ENCODE results near the gene ITIH6.
A peak's percentile ranks its signal among the peaks of the same experiment; 100 is the strongest.
"Not testable (repeated sequence)": the region's sequence is repeated elsewhere in the genome, so short reads cannot be mapped to it uniquely, and the experiment has no call there.

Gene ITIH6, protein sequence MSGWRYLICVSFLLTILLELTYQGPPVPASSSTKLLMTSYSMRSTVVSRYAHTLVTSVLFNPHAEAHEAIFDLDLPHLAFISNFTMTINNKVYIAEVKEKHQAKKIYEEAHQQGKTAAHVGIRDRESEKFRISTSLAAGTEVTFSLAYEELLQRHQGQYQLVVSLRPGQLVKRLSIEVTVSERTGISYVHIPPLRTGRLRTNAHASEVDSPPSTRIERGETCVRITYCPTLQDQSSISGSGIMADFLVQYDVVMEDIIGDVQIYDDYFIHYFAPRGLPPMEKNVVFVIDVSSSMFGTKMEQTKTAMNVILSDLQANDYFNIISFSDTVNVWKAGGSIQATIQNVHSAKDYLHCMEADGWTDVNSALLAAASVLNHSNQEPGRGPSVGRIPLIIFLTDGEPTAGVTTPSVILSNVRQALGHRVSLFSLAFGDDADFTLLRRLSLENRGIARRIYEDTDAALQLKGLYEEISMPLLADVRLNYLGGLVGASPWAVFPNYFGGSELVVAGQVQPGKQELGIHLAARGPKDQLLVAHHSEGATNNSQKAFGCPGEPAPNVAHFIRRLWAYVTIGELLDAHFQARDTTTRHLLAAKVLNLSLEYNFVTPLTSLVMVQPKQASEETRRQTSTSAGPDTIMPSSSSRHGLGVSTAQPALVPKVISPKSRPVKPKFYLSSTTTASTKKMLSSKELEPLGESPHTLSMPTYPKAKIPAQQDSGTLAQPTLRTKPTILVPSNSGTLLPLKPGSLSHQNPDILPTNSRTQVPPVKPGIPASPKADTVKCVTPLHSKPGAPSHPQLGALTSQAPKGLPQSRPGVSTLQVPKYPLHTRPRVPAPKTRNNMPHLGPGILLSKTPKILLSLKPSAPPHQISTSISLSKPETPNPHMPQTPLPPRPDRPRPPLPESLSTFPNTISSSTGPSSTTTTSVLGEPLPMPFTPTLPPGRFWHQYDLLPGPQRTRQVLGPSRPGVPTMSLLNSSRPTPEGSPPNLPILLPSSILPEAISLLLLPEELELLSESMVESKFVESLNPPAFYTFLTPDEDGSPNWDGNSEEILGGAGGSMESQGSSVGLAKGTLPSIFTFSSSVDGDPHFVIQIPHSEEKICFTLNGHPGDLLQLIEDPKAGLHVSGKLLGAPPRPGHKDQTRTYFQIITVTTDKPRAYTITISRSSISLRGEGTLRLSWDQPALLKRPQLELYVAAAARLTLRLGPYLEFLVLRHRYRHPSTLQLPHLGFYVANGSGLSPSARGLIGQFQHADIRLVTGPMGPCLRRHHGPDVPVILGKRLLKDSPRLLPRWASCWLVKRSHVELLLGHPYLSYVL

GRCh38 chrX:54798137-54798536 is at the start of gene ITIH6:
ITIH6 (minus strand) TSS chrX:54798255; CDS start chrX:54798210, 45 bp downstream.
- DNase-seq: no peak

DNA sequence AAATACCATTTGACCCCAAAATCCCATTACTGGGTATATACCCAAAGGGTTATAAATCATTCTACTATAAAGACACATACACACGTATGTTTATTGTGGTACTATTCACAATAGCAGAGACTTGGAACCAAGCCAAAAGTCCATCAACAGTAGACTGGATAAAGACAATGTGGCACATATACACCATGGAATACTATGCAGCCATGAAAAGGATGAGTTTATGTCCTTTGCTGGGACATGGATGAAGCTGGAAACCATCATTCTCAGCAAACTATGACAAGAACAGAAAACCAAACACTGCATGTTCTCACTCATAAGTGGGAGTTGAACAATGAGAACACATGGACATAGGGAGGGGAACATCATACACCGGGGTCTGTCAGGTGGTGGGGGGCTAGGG is 49.6 kb upstream of the ITIH6 start:
- DNase-seq: not testable (repeated sequence)

- DNase-seq: no peak
These were observed 45.0 kb upstream of the ITIH6 start for GRCh38 chrX:54843050-54843449.

DNA sequence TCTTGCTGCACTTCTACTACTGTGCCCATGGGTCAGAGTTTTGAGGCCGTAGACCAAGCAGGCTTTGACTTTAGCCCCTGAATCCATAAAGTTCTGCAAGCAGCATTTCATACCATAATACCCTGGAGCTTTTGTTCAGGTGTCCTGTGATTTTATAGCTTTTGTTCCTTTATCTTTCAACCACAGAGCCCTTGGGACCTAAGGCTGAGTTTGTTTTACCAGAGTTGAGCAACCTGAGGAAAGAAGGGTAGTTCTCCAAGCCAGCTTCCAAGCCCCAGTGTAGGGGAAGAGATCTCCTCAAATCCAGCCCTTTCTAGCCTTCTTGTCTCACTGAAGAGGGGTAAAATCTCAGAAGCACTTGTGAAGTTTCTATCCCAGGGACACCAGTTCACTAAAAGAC is 44.6 kb upstream of the ITIH6 start:
- no peak for DNase-seq

- DNase-seq: peak; percentile 80
These were observed 43.3 kb upstream of the ITIH6 start for GRCh38 chrX:54841184-54841874.

DNA sequence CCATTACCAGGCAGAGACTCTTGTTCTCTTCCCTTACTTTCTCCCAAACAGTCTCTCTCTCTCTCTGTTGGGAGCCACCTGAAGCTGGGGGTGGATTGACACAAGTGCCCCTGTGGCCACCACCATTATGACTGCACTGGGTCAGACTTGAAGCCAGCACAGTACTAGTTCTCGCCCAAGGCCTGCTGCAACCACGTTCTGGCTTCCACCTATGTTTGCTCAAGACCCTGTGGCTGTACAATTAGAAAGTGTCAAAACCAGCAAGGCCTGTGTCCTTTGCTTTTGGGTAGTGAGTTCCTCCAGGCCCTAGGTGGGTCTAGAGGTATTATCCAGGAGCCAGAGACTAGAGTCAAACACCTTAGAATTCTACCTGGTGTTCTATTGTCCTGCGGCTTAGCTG is 40.5 kb upstream of the ITIH6 start:
- no peak for DNase-seq

GRCh38 chrX:54826598-54826997 is 28.5 kb upstream of the ITIH6 start:
- DNase-seq: no peak

GRCh38 chrX:54825716-54826438 is 27.8 kb upstream of the ITIH6 start:
- no peak for DNase-seq

DNA sequence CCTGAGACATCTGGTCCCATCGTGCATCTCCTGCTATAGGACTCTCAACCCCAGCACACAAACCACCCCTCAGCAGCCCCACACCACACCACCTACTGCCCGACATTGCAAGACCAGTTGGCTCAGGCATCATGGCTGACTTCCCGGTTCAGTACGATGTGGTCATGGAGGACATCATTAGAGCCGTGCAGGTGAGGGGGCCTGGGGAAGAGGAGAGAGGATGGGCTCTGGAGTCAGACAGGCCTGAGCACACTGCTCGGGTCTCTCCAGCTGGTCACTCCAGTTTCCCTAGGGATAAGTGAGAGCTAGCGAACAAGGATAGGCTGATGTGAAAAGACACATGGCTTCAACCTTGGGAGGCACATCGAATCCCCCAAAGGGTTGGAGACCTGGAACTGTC is 26.7 kb upstream of the ITIH6 start:
- DNase-seq: no peak

- DNase-seq: no peak
These were observed 26.1 kb upstream of the ITIH6 start for GRCh38 chrX:54824195-54824594.

GRCh38 chrX:54821310-54821709 is 23.3 kb upstream of the ITIH6 start:
- no peak for DNase-seq

- no peak for DNase-seq
These were observed 22.7 kb upstream of the ITIH6 start for GRCh38 chrX:54820737-54821136.

DNA sequence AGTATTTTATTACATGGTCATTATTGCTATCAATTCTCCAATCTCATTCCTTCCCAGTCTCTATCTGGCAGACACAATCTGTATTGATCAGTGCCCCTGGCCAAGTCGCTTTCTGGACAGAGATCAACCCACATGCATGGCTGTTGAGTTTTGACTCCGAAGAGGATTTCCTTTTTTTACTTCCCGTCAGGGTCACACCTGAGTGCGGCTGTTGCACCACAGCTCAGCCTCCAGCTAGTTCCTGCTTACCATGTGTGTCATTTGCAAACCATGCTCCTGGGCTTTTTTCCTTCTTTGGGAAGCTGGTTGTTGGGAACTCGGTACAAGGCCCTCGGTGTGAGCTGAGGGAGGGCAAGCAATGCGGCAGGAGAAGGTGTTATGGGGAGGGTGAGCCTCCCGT is 21.1 kb upstream of the ITIH6 start:
- DNase-seq: no peak

DNA sequence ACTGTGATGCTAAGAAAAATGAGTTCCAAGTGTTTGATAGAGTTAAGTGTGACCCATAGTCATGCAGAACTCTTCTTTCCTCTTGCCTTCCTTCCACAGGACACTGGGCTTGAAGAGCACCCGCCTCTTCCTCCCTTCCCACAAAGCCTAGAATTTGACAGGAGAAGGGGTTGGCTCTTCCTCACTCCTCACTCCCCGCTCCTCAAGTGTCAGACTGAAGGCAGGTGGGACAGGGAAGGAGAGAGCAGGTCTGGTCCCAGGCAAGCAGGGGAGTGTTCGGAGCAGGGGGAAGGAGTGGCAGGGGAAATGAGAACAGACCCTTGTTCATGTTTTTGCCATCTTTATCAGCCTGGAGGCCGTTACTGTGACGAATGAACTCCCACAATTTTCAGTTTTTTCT is 20.2 kb upstream of the ITIH6 start:
- no peak for DNase-seq

- DNase-seq: no peak
These were observed 19.3 kb upstream of the ITIH6 start for GRCh38 chrX:54817220-54817820.

DNA sequence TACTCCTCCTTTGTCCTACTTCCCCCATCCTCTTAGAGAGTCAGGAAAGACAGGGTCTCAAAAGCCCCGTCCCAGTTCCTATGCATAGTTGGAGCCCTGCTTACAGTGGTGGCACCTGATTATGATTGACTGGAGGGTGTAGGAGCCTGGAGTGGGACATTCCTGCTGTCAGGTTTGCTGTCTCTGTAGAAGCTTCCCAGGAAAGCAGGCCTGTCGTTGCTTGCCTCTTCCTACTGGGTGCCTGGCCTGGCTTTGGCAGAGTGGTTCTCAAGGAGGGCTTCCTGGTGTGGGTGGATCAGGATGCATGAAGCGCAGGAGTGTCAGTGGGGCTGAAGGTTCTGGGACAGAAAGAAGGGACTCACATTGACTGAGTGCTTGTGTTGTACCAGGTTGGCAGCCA is 14.3 kb upstream of the ITIH6 start:
- no peak for DNase-seq

- no peak for DNase-seq
These were observed 13.3 kb upstream of the ITIH6 start for GRCh38 chrX:54811301-54811885.

GRCh38 chrX:54810532-54810931 is 12.5 kb upstream of the ITIH6 start:
- no peak for DNase-seq

GRCh38 chrX:54808605-54809483 is 10.8 kb upstream of the ITIH6 start:
- peak; percentile 97 for DNase-seq

- peak; percentile 89 for DNase-seq
These were observed 10.1 kb upstream of the ITIH6 start for GRCh38 chrX:54808109-54808604.

All from femur (tissue), 1 donor.